K562 (cell line): ENCODE measurements around the gene LPAR5. TPM values are rescaled to one million over a fixed set of nuclear protein-coding genes. Genes with fewer than 3 reads are reported as not detected.
A peak's percentile ranks its signal among the peaks of the same experiment; 100 is the strongest.

ENCODE experiments used
- ATAC-seq: fragments of 200-7000 bp; cut with Tn5 transposase; 3 replicates; pipeline ENCODE4 v1.9.1; 2020; ENCODE audit warnings: moderate library complexity
- BruUV-seq: library from RNA; stranded (reverse); fragments of 400-500 nt; replicated peaks from 2 replicates; lab custom pipeline; 2021; lab: Mats Ljungman, UMichigan
- CTCF ChIA-PET: fragments of 300-600 bp; formaldehyde crosslinking; extraction: SDS; loops from one replicate; lab custom pipeline; 2021; ENCODE audit warnings: low intra/inter-chr PET ratio; lab: Yijun Ruan, JAX
- POLR2A ChIA-PET: fragments of 300-600, 350-650 bp; sonication (Branson Sonifier 250); formaldehyde crosslinking; extraction: SDS; loops from one replicate; lab custom pipeline; 2021; ENCODE audit warnings: antibody characterized with exemption, inconsistent platforms; lab: Yijun Ruan, JAX
- DNase-seq, 4 experiments: peaks; one replicate each; pipeline versions ENCODE4 v3.0.0 to v3.0.0-alpha.2; 2011 to 2018; ENCODE audit warnings: low spot score in 3 of 4, mixed read lengths in 3 of 4; ENCODE audit errors: extremely low read depth in 1 of 4
- FAIRE-seq: peaks from 2 replicates; lab custom pipeline; 2011; peaks lifted over from hg19 to GRCh38; lab: Jason Lieb, UNC
- H2AFZ ChIP-seq: 2 replicates; pipeline ENCODE4 v1.6.0; 2011; ENCODE audit warnings: low read depth, low read length, control low read depth, inconsistent platforms
- H3K27ac ChIP-seq: fragments of 200-600 bp; 3 replicates; pipeline ENCODE4 v1.8.0; 2011; ENCODE audit warnings: low read depth, mild to moderate bottlenecking, control low read depth, inconsistent platforms, low read length, moderate library complexity, mixed read lengths; ENCODE audit errors: extremely low read depth
- H3K27me3 ChIP-seq, 2 experiments: fragments of 300-600 bp in 1 of 2; 2 replicates in 1 of 2; 3 replicates in 1 of 2; pipeline versions ENCODE4 v1.6.0 to v1.8.0; 2011; ENCODE audit warnings: inconsistent platforms in 2 of 2, low read length in 2 of 2, mild to moderate bottlenecking in 1 of 2, mixed read lengths in 1 of 2, moderate library complexity in 1 of 2; ENCODE audit not compliant: control insufficient read depth in 2 of 2, insufficient read depth in 2 of 2
- H3K36me3 ChIP-seq: fragments of 300-600 bp; 3 replicates; pipeline ENCODE4 v1.8.0; 2011; ENCODE audit warnings: mild to moderate bottlenecking, low read length, inconsistent platforms; ENCODE audit not compliant: control insufficient read depth, insufficient read depth
- H3K4me1 ChIP-seq, 2 experiments: fragments of 200-600 bp in 1 of 2; replicated peaks in 1 of 2; 2 replicates in 1 of 2; 3 replicates in 1 of 2; pipeline versions ENCODE4 v1.5.1 to v1.8.0; 2011; ENCODE audit warnings: inconsistent platforms in 2 of 2, low read length in 2 of 2, mild to moderate bottlenecking in 1 of 2, mixed read lengths in 1 of 2, moderate library complexity in 1 of 2; ENCODE audit not compliant: control insufficient read depth in 2 of 2, insufficient read depth in 2 of 2
- H3K4me2 ChIP-seq: 2 replicates; pipeline ENCODE4 v1.6.1; 2011; ENCODE audit warnings: low read length, control low read depth, inconsistent platforms, mixed read lengths; ENCODE audit not compliant: insufficient read depth
- H3K4me3 ChIP-seq: fragments of 200-600 bp; sonication (generic), shearing (Covaris generic); 2 replicates; pipeline ENCODE4 v1.5.1; 2016; ENCODE audit warnings: control low read depth, inconsistent platforms
- H3K79me2 ChIP-seq: fragments of 200-600 bp; 3 replicates; pipeline ENCODE4 v1.8.0; 2011; ENCODE audit warnings: low read length, inconsistent platforms; ENCODE audit not compliant: control insufficient read depth, insufficient read depth
- H3K9ac ChIP-seq, 2 experiments: 2 replicates each; pipeline versions ENCODE4 v1.6.0 to v1.6.1; 2011; ENCODE audit warnings: low read depth in 2 of 2, low read length in 2 of 2, control low read depth in 1 of 2, inconsistent platforms in 1 of 2, mild to moderate bottlenecking in 1 of 2, mixed read lengths in 1 of 2; ENCODE audit not compliant: insufficient read depth in 1 of 2
- H3K9me1 ChIP-seq: one replicate; pipeline ENCODE4 v1.6.0; 2011; ENCODE audit warnings: inconsistent platforms, mild to moderate bottlenecking, low read length, moderate library complexity; ENCODE audit not compliant: control insufficient read depth, insufficient read depth
- H3K9me3 ChIP-seq: replicated peaks from 2 replicates; pipeline ENCODE4 v1.5.1; 2011; ENCODE audit warnings: low read depth, low read length, inconsistent platforms; ENCODE audit not compliant: control insufficient read depth, insufficient read depth
- H4K20me1 ChIP-seq: replicated peaks from 2 replicates; pipeline ENCODE4 v1.6.1; 2011; ENCODE audit warnings: low read length, inconsistent platforms, mixed read lengths; ENCODE audit not compliant: control insufficient read depth, insufficient read depth
- NFE2L1 ChIP-seq: fragments of 450-650 bp; IDR thresholded peaks from 2 replicates; pipeline ENCODE4 v1.6.1; 2016; ENCODE audit warnings: missing genetic modification characterization, low read depth, mild to moderate bottlenecking, missing compliant biosample characterization, moderate library complexity, borderline replicate concordance
- RBM15 ChIP-seq: fragments of 200-400 bp; formaldehyde crosslinking; IDR thresholded peaks from 2 replicates; pipeline ENCODE4 v1.6.1; 2018; ENCODE audit warnings: mild to moderate bottlenecking, low read length, moderate library complexity; ENCODE audit not compliant: insufficient read depth
- SOX6 ChIP-seq: fragments of 450-650 bp; IDR thresholded peaks from 2 replicates; pipeline ENCODE4 v1.6.1; 2014; ENCODE audit warnings: mild to moderate bottlenecking
- YY1 ChIP-seq, 3 experiments: IDR thresholded peaks; 2 replicates each; pipeline ENCODE4 v1.6.1; 2011; ENCODE audit warnings: low read length in 2 of 3, mild to moderate bottlenecking in 2 of 3, moderate library complexity in 2 of 3, borderline replicate concordance in 1 of 3, control low read depth in 1 of 3, low read depth in 1 of 3; ENCODE audit not compliant: insufficient read depth in 3 of 3, insufficient replicate concordance in 2 of 3, control insufficient read depth in 1 of 3, insufficient read length in 1 of 3; ENCODE audit errors: extremely low read depth in 1 of 3
- ZBTB8A ChIP-seq: fragments of 450-650 bp; IDR thresholded peaks from 2 replicates; pipeline ENCODE4 v1.6.1; 2018; ENCODE audit warnings: mild to moderate bottlenecking, moderate library complexity; ENCODE audit not compliant: partially characterized antibody
- ZNF175 ChIP-seq: fragments of 200-800 bp; sonication (Bioruptor generic); IDR thresholded peaks from 2 replicates; pipeline ENCODE4 v1.6.1; 2016; ENCODE audit warnings: low read depth, mild to moderate bottlenecking, missing genetic modification characterization, missing compliant biosample characterization
- ZNF282 ChIP-seq: sonication (generic); formaldehyde crosslinking; IDR thresholded peaks from 2 replicates; pipeline ENCODE4 v1.8.1; 2023; ENCODE audit warnings: missing genetic modification reagents
- ZNF707 ChIP-seq: fragments of 250-450 bp; sonication (Bioruptor Pico); conservative IDR thresholded peaks from 2 replicates; pipeline ENCODE4 v1.8.0; 2022; ENCODE audit warnings: inconsistent platforms, mild to moderate bottlenecking, moderate library complexity
- WGBS: fragments of 100-300 bp; shearing (Covaris generic); methylation state at CpG from one replicate; pipeline ENCODE4 v1.1.6; 2016; ENCODE audit warnings: low coverage, mixed read lengths; ENCODE audit not compliant: insufficient coverage; ENCODE audit errors: missing lambda C conversion rate; 5-methylcytosine and 5-hydroxymethylcytosine counted together
- in situ Hi-C: fragments of 300-500 bp; cut with MboI; formaldehyde crosslinking; loops from 4 replicates; pipeline ENCODE4 v1.15.0; 2018; ENCODE audit warnings: inconsistent platforms, mixed read lengths
- intact Hi-C: fragments of 100-400 bp; cut with micrococcal nuclease; formaldehyde crosslinking; loops from 2 replicates; pipeline ENCODE4 v1.14.2; 2022
- polyA plus RNA-seq, 8 experiments: library from polyadenylated mRNA; depleted of rRNA in 4 of 8; stranded (reverse) in 5 of 8; unstranded in 3 of 8; fragments of >200 nt; fragmentation: Nextera tagmentation in 2 of 8; fragmentation: Illumina TruSeq in 1 of 8; extraction: Ambion mirVana in 2 of 8; extraction: Trizol in 1 of 8; gene quantifications; 2 replicates each; pipeline versions ENCODE4 v1.2.1 to v1.2.3, GENCODE V29; 2011 to 2014; ENCODE audit warnings: inconsistent platforms in 1 of 8, missing spikeins in 1 of 8
- total RNA-seq, 7 experiments: library from RNA; depleted of rRNA in 6 of 7; stranded (reverse); fragments of >200 nt in 6 of 7; fragmentation: Illumina TruSeq in 2 of 7; extraction: Trizol in 2 of 7; gene quantifications; 2 replicates each; pipeline versions ENCODE4 v1.2.1 to v1.2.3, GENCODE V29; 2011 to 2021; ENCODE audit warnings: low replicate concordance in 1 of 7
- TF ChIP-seq, protein P1 (sequence below): sonication (generic); formaldehyde crosslinking; IDR thresholded peaks from 2 replicates; pipeline ENCODE4 v1.5.0; 2020; ENCODE audit warnings: missing genetic modification reagents
- TF ChIP-seq, protein P2 (sequence below): fragments of 450-650 bp; IDR thresholded peaks from one replicate; pipeline ENCODE4 v1.6.1; 2018; ENCODE audit warnings: mild to moderate bottlenecking, moderate library complexity; ENCODE audit not compliant: partially characterized antibody

The LPAR5 gene
- total and polyA plus RNA-seq, 9 of the 15 experiments (the other 6 are each of a cell fraction or from before 2014, with no cell fraction given): 1.3 to 11.7 (median 3.6) TPM

DNA sequence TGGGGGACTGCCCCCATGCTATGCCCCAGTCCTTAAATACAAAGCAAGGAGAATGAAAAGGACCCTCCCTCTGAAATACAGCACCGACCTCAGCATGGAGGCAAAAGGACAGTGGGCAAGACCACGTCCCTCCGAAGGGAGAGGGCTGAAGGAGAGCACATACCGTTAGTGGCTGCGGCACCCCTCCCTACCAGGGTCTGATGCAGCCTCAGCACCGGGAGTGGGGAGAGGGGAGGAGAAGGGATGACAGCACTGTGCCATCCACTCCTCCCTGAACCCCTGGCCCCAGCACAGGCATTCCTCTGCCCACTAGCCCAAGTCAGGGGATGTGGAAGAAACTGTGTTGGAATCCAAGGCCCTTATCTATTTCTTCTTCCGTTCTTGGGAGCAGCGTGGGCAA, 15.1 kb upstream of the LPAR5 start:
- FAIRE-seq: no peak

More for the DNA sequence above, 15.1 kb upstream of the LPAR5 start:
- in situ Hi-C loops (no loop called here), intact Hi-C loops (no loop called here)
- Histone ChIP-seq H3K9me1 (no peaks in the 10 kb centered on the region), H3K79me2 (no peaks in the 10 kb centered on the region), H3K9me3 (no peaks in the 10 kb centered on the region), H3K4me3 (no peak overlapping the region), H3K4me1 (peaks cover 0 to 8% of the 10 kb centered on the region in 2 experiments; a peak in 3 of 5 replicates), H3K4me2 (no peak overlapping the region), H2AFZ (no peak overlapping the region), H3K36me3 (peaks cover 8% of the 10 kb centered on the region; the same call in 2 of the 3 replicates), H4K20me1 (no peaks in the 10 kb centered on the region), H3K27ac (no peak overlapping the region), H3K9ac (no peak overlapping the region), H3K27me3 (no peaks in the 10 kb centered on the region)
- TF ChIP-seq, protein P1, sequence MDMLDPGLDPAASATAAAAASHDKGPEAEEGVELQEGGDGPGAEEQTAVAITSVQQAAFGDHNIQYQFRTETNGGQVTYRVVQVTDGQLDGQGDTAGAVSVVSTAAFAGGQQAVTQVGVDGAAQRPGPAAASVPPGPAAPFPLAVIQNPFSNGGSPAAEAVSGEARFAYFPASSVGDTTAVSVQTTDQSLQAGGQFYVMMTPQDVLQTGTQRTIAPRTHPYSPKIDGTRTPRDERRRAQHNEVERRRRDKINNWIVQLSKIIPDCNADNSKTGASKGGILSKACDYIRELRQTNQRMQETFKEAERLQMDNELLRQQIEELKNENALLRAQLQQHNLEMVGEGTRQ (CRISPR knock-in tag): no peak
- TF ChIP-seq ZNF707: no peak
- TF ChIP-seq ZNF175 (CRISPR knock-in tag): no peak
- TF ChIP-seq NFE2L1 (tag): no peak
- TF ChIP-seq ZNF282 (CRISPR knock-in tag): no peak
- TF ChIP-seq SOX6: no peak
- TF ChIP-seq RBM15: no peak
- no peak for TF ChIP-seq ZBTB8A
- TF ChIP-seq YY1 (IDR thresholded peaks at IDR 0.05; ENCODE audit: borderline replicate concordance in 1 of 3, control insufficient read depth in 1 of 3, extremely low read depth in 1 of 3, insufficient read depth in 3 of 3, insufficient read length in 1 of 3, insufficient replicate concordance in 2 of 3, low read depth in 1 of 3, low read length in 2 of 3): no peak
- TF ChIP-seq, protein P2, sequence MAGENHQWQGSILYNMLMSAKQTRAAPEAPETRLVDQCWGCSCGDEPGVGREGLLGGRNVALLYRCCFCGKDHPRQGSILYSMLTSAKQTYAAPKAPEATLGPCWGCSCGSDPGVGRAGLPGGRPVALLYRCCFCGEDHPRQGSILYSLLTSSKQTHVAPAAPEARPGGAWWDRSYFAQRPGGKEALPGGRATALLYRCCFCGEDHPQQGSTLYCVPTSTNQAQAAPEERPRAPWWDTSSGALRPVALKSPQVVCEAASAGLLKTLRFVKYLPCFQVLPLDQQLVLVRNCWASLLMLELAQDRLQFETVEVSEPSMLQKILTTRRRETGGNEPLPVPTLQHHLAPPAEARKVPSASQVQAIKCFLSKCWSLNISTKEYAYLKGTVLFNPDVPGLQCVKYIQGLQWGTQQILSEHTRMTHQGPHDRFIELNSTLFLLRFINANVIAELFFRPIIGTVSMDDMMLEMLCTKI: no peak
- ATAC-seq: no peak
- POLR2A ChIA-PET: no interaction called here
- CTCF ChIA-PET: no interaction called here
- WGBS: 59% methylated on average over 5 of the region's 8 CpGs
- TSS peak; percentile 28 for BruUV-seq
- no peak for DNase-seq
